Measurements from ENCODE around the gene CDH8. TPM values are rescaled to one million over a fixed set of nuclear protein-coding genes. Genes with fewer than 3 reads are reported as not detected.

The CDH8 gene
- total RNA-seq, 1 donor from 2014 or later: not detected

GRCh38 chr16:61681124-61681523, 355.1 kb downstream of the CDH8 start:
- no peak for TF ChIP-seq CTCF (IDR thresholded peaks at IDR 0.05)
- Histone ChIP-seq H3K9me3 (no peaks in the 10 kb centered on the region), H3K36me3 (no peaks in the 10 kb centered on the region), H3K27me3 (no peaks in the 10 kb centered on the region), H3K4me1 (no peaks in the 10 kb centered on the region), H3K4me3 (no peak overlapping the region), H3K27ac (no peak overlapping the region)
- intact Hi-C loops (cut with DNase I): no loop called here
- no peak for DNase-seq (ENCODE audit: low spot score in 2 of 2)

- H3K36me3 ChIP-seq: no peaks in the 10 kb centered on the region
Observed at GRCh38 chr16:61678182-61678581, 358.1 kb downstream of the CDH8 start.

GRCh38 chr16:61677776-61678175, 358.5 kb downstream of the CDH8 start:
- Histone ChIP-seq H3K9me3 (peaks cover 0 to 4% of the 10 kb centered on the region in 2 donors), H3K36me3 (no peaks in the 10 kb centered on the region), H3K27ac (no peak overlapping the region), H3K4me3 (no peak overlapping the region), H3K4me1 (no peaks in the 10 kb centered on the region), H3K27me3 (no peaks in the 10 kb centered on the region)
- no peak for TF ChIP-seq CTCF (IDR thresholded peaks at IDR 0.05)
- DNase-seq (ENCODE audit: low spot score in 2 of 2): no peak
- intact Hi-C loops (cut with DNase I): no loop called here

More at GRCh38 chr16:61678182-61678581, 358.1 kb downstream of the CDH8 start:
- TF ChIP-seq CTCF (IDR thresholded peaks at IDR 0.05): no peak
- intact Hi-C loops (cut with DNase I): no loop called here
- Histone ChIP-seq H3K9me3 (peaks cover 0 to 4% of the 10 kb centered on the region in 2 donors), H3K27me3 (no peaks in the 10 kb centered on the region), H3K4me3 (no peak overlapping the region), H3K4me1 (no peaks in the 10 kb centered on the region), H3K27ac (no peak overlapping the region)
- DNase-seq (ENCODE audit: low spot score in 2 of 2): no peak

GRCh38 chr16:61676740-61677139, 359.5 kb downstream of the CDH8 start:
- Histone ChIP-seq H3K9me3 (peaks cover 0 to 4% of the 10 kb centered on the region in 2 donors), H3K27me3 (no peaks in the 10 kb centered on the region)
- intact Hi-C loops (cut with DNase I): no loop called here

GRCh38 chr16:61671161-61671560, 365.1 kb downstream of the CDH8 start:
- H3K4me3 ChIP-seq: no peak overlapping the region
- no peak overlapping the region for H3K27ac ChIP-seq
- H3K27me3 ChIP-seq: no peaks in the 10 kb centered on the region
- no peak for TF ChIP-seq CTCF (IDR thresholded peaks at IDR 0.05)
- H3K36me3 ChIP-seq: no peaks in the 10 kb centered on the region
- DNase-seq (ENCODE audit: low spot score in 2 of 2): no peak
- H3K4me1 ChIP-seq: no peaks in the 10 kb centered on the region
- intact Hi-C loops (cut with DNase I): no loop called here
- H3K9me3 ChIP-seq: peaks cover 0 to 4% of the 10 kb centered on the region in 2 donors

More at GRCh38 chr16:61676740-61677139, 359.5 kb downstream of the CDH8 start:
- Histone ChIP-seq H3K36me3 (no peaks in the 10 kb centered on the region), H3K27ac (no peak overlapping the region), H3K4me3 (no peak overlapping the region), H3K4me1 (no peaks in the 10 kb centered on the region)
- DNase-seq (ENCODE audit: low spot score in 2 of 2): no peak
- TF ChIP-seq CTCF (IDR thresholded peaks at IDR 0.05): no peak

- H3K36me3 ChIP-seq: no peaks in the 10 kb centered on the region
- no peaks in the 10 kb centered on the region for H3K27me3 ChIP-seq
- H3K9me3 ChIP-seq: no peaks in the 10 kb centered on the region
- no peak for TF ChIP-seq CTCF (IDR thresholded peaks at IDR 0.05)
- intact Hi-C loops (cut with DNase I): no loop called here
- DNase-seq (ENCODE audit: low spot score in 2 of 2): no peak
- H3K27ac ChIP-seq: no peak overlapping the region
- no peak overlapping the region for H3K4me3 ChIP-seq
- H3K4me1 ChIP-seq: no peaks in the 10 kb centered on the region
Observed at GRCh38 chr16:61665512-61665911, 370.7 kb downstream of the CDH8 start.

All from ascending aorta (tissue), 2 donors.